Ovary (tissue), 9 donors: ENCODE measurements around the gene C11orf91. TPM values are rescaled to one million over a fixed set of nuclear protein-coding genes. Genes with fewer than 3 reads are reported as not detected.

Experiments
- DNase-seq, 5 donors: peaks; one replicate each; pipeline ENCODE4 v3.0.0-alpha.2; 2019 to 2020
- H3K27ac ChIP-seq, 2 donors: fragments of 200-600 bp; one replicate each; pipeline versions ENCODE4 v1.5.1 to v1.8.0; 2019 to 2022
- H3K27me3 ChIP-seq: fragments of 200-600 bp; one replicate; pipeline ENCODE4 v1.8.0; 2022
- H3K36me3 ChIP-seq: fragments of 200-600 bp; sonication (generic); one replicate; pipeline ENCODE4 v1.5.1; 2019
- H3K4me1 ChIP-seq: one replicate; pipeline ENCODE4 v1.8.1; 2013; ENCODE audit warnings: mild to moderate bottlenecking, moderate library complexity; ENCODE audit not compliant: insufficient read depth
- H3K4me3 ChIP-seq: fragments of 200-600 bp; sonication (generic); one replicate; pipeline ENCODE4 v1.5.1; 2017
- H3K9me3 ChIP-seq, 2 donors: fragments of 200-600 bp in 1 of 2; sonication (generic) in 1 of 2; one replicate each; pipeline versions ENCODE4 v1.5.1 to v1.8.1; 2013 to 2019; ENCODE audit warnings: mild to moderate bottlenecking in 1 of 2, moderate library complexity in 1 of 2
- CTCF ChIP-seq, 3 donors: fragments of 450-650 bp in 2 of 3; fragments of 200-600 bp in 1 of 3; IDR thresholded peaks; one replicate each; pipeline versions ENCODE4 v1.5.1 to v1.8.0; 2016 to 2022; ENCODE audit warnings: antibody characterized with exemption in 3 of 3, mild to moderate bottlenecking in 1 of 3
- EP300 ChIP-seq: sonication (generic); formaldehyde crosslinking; IDR thresholded peaks from one replicate; pipeline ENCODE4 v1.6.1; 2017; ENCODE audit warnings: antibody characterized with exemption
- POLR2A ChIP-seq: fragments of 450-650 bp; IDR thresholded peaks from one replicate; pipeline ENCODE4 v1.6.1; 2017; ENCODE audit warnings: antibody characterized with exemption, mild to moderate bottlenecking, moderate library complexity
- WGBS, 3 donors: extraction: QIAGEN DNeasy Blood & Tissue Kit in 1 of 3; methylation state at CpG; one replicate each; pipeline versions ENCODE4 v1.1.5 to v1.1.7; 2013 to 2017; 5-methylcytosine and 5-hydroxymethylcytosine counted together
- intact Hi-C, 4 donors: fragments of 100-400 bp; cut with DNase I; formaldehyde crosslinking; loops; one replicate each; pipeline versions ENCODE4 v1.11.0 to v1.15.1; 2022 to 2023
- polyA plus RNA-seq, 2 donors: library from polyadenylated mRNA; stranded (reverse); fragments of 200-250 nt in 1 of 2; fragments of 350-450 nt in 1 of 2; fragmentation: Illumina TruSeq in 1 of 2; extraction: RNeasy Lipid Tissue Mini Kit (QIAGEN cat#74804) in 1 of 2; gene quantifications; one replicate each; pipeline ENCODE4 v1.2.3, GENCODE V29; 2013 to 2014
- total RNA-seq, 7 donors: library from RNA; depleted of rRNA in 2 of 7; stranded (reverse); fragments of >200 nt in 2 of 7; fragmentation: NEBNext Ultra II Directional in 3 of 7; extraction: Animal tissue kit (Norgen Biotek cat#: 25700) in 3 of 7; gene quantifications; one replicate each; pipeline versions ENCODE4 v1.1.0 to v1.2.4, GENCODE V29; 2016 to 2023
- donor health status: DM: no; HTN: no; CAD: no; lungs with moderate emphysema.
- donor health status: DM: no; HTN: no; CAD: no.
- donor health status: Bipolar disorder and iron deficiency.
- donor health status: DM: yes; HTN: yes; CAD: no.
- donor health status: DM: no; HTN: no; CAD: no.
- donor health status: DM: yes; HTN: yes; CAD: no.

The C11orf91 gene
- total and polyA plus RNA-seq, 9 donors: 0.61 TPM; not detected in 8

- 50 to 55% (median 50%) methylated on average over 2 of the region's 2 CpGs for WGBS, 3 donors
- intact Hi-C loops: loop anchor here in 1 of 4 donors (5.0 kb wide), 1 partner anchor 521 kb away; no protein-coding TSS in a partner anchor
- H3K9me3 ChIP-seq: no peaks in the 10 kb centered on the region
- no peaks in the 10 kb centered on the region for H3K36me3 ChIP-seq
- no peak for TF ChIP-seq EP300
- TF ChIP-seq CTCF (IDR thresholded peaks at IDR 0.05): peak in 2 of 3 donors; percentile 56 to 57
- H3K27me3 ChIP-seq: no peaks in the 10 kb centered on the region
- no peak overlapping the region for H3K4me3 ChIP-seq
- H3K4me1 ChIP-seq: peaks cover 12% of the 10 kb centered on the region
- peak in 3 of 5 donors; percentile 29 to 68 (median 43) for DNase-seq
- no peak overlapping the region for H3K27ac ChIP-seq
Measured at GRCh38 chr11:33687733-33688479, 12.7 kb downstream of the C11orf91 start.

GRCh38 chr11:33685082-33685481, 15.5 kb downstream of the C11orf91 start:
- intact Hi-C loops: loop anchor here in 1 of 4 donors (5.0 kb wide), 1 partner anchor 518 kb away; no protein-coding TSS in a partner anchor
- WGBS, 3 donors: 58 to 69% (median 63%) methylated on average over 3 of the region's 3 CpGs

GRCh38 chr11:33684003-33684706, 16.5 kb downstream of the C11orf91 start:
- WGBS, 3 donors: 60 to 68% (median 65%) methylated on average over 5 of the region's 5 CpGs
- TF ChIP-seq CTCF (IDR thresholded peaks at IDR 0.05) (no peak), EP300 (no peak), POLR2A (no peak)

More at GRCh38 chr11:33685082-33685481, 15.5 kb downstream of the C11orf91 start:
- no peaks in the 10 kb centered on the region for H3K9me3 ChIP-seq
- H3K27ac ChIP-seq: no peak overlapping the region
- DNase-seq: no peak
- H3K4me1 ChIP-seq: no peaks in the 10 kb centered on the region
- TF ChIP-seq POLR2A: no peak
- TF ChIP-seq EP300: no peak
- no peak for TF ChIP-seq CTCF (IDR thresholded peaks at IDR 0.05)
- no peaks in the 10 kb centered on the region for H3K36me3 ChIP-seq
- H3K4me3 ChIP-seq: no peak overlapping the region
- H3K27me3 ChIP-seq: no peaks in the 10 kb centered on the region

GRCh38 chr11:33682446-33682845, 18.2 kb downstream of the C11orf91 start:
- H3K27me3 ChIP-seq: no peaks in the 10 kb centered on the region
- H3K4me1 ChIP-seq: no peaks in the 10 kb centered on the region
- intact Hi-C loops: no loop called here
- TF ChIP-seq CTCF (IDR thresholded peaks at IDR 0.05) (no peak), EP300 (no peak), POLR2A (no peak)
- no peak for DNase-seq
- no peaks in the 10 kb centered on the region for H3K9me3 ChIP-seq
- WGBS, 3 donors: 80 to 88% (median 82%) methylated on average over 4 of the region's 4 CpGs
- H3K27ac ChIP-seq: no peak overlapping the region
- no peak overlapping the region for H3K4me3 ChIP-seq
- no peaks in the 10 kb centered on the region for H3K36me3 ChIP-seq

More at GRCh38 chr11:33684003-33684706, 16.5 kb downstream of the C11orf91 start:
- Histone ChIP-seq H3K4me1 (no peaks in the 10 kb centered on the region), H3K27me3 (no peaks in the 10 kb centered on the region), H3K36me3 (no peaks in the 10 kb centered on the region), H3K4me3 (no peak overlapping the region), H3K27ac (no peak overlapping the region), H3K9me3 (no peaks in the 10 kb centered on the region)
- intact Hi-C loops: no loop called here
- no peak for DNase-seq
